ENCODE results near the gene HGD.

- TF ChIP-seq CTCF (IDR thresholded peaks at IDR 0.05) (no peak), POLR2A (IDR thresholded peaks at IDR 0.05) (no peak)
Observed at GRCh38 chr3:120681018-120681417, 1.0 kb downstream of the HGD start.
